IPS-18c (cell line): ENCODE data around the gene MAPK12.
"Not testable (repeated sequence)": the region's sequence is repeated elsewhere in the genome, so short reads cannot be mapped to it uniquely, and the experiment has no call there.

Experiments used
- H3K4me3 ChIP-seq: 2 replicates; pipeline ENCODE4 v1.7.0; 2013; ENCODE audit warnings: low read depth, mild to moderate bottlenecking, low read length, moderate library complexity; ENCODE audit not compliant: insufficient read depth
- H3K9me3 ChIP-seq: one replicate; pipeline ENCODE4 v1.6.1; 2013; ENCODE audit warnings: mild to moderate bottlenecking, low read length, moderate library complexity; ENCODE audit not compliant: control insufficient read depth, insufficient read depth

The MAPK12 gene

GRCh38 chr22:50274771-50275170 lies 13.3 kb upstream of the MAPK12 start:
- Histone ChIP-seq H3K9me3 (peaks cover 3% of the 10 kb centered on the region), H3K4me3 (no peak overlapping the region)

- no peak overlapping the region for H3K4me3 ChIP-seq
- peaks cover 3% of the 10 kb centered on the region for H3K9me3 ChIP-seq
Observed at GRCh38 chr22:50274311-50274710, 12.8 kb upstream of the MAPK12 start.

- H3K4me3 ChIP-seq, H3K9me3 ChIP-seq: not testable (repeated sequence)
Observed at GRCh38 chr22:50273781-50274180, 12.3 kb upstream of the MAPK12 start.

- not testable (repeated sequence) for H3K9me3 ChIP-seq, H3K4me3 ChIP-seq
Observed at GRCh38 chr22:50273352-50273751, 11.9 kb upstream of the MAPK12 start.

- peak overlapping the region; percentile 24 for H3K4me3 ChIP-seq
Observed at GRCh38 chr22:50272044-50272802, 10.7 kb upstream of the MAPK12 start.

GRCh38 chr22:50271519-50271970 lies 10.1 kb upstream of the MAPK12 start:
- Histone ChIP-seq H3K9me3 (peaks cover 3% of the 10 kb centered on the region), H3K4me3 (peak overlapping the region; percentile 43)

More at GRCh38 chr22:50272044-50272802, 10.7 kb upstream of the MAPK12 start:
- H3K9me3 ChIP-seq: peaks cover 3% of the 10 kb centered on the region

- Histone ChIP-seq H3K4me3 (peak overlapping the region; percentile 43), H3K9me3 (no peaks in the 10 kb centered on the region)
Observed at GRCh38 chr22:50270666-50271394, 9.3 kb upstream of the MAPK12 start.

- Histone ChIP-seq H3K4me3 (peak within 1 kb of the TSS; percentile 43), H3K9me3 (no peaks in the 10 kb centered on the region)
Observed at GRCh38 chr22:50269970-50270665, 8.6 kb upstream of the MAPK12 start, which contains the start of gene MAPK11. Gene MAPK11, minus strand, starts transcription at chr22:50270380. Its CDS starts 88 bp downstream, at chr22:50270292.

GRCh38 chr22:50269573-50269969 lies 8.1 kb upstream of the MAPK12 start:
- Histone ChIP-seq H3K9me3 (no peaks in the 10 kb centered on the region), H3K4me3 (peak overlapping the region; percentile 34; the same call in 1 of the 2 replicates)

- H3K4me3 ChIP-seq: no peak overlapping the region
- no peaks in the 10 kb centered on the region for H3K9me3 ChIP-seq
Observed at GRCh38 chr22:50268655-50269113, 7.2 kb upstream of the MAPK12 start.

- Histone ChIP-seq H3K4me3 (peak overlapping the region; percentile 28; the same call in 1 of the 2 replicates), H3K9me3 (no peaks in the 10 kb centered on the region)
Observed at GRCh38 chr22:50267591-50268390, 6.3 kb upstream of the MAPK12 start.

- no peaks in the 10 kb centered on the region for H3K9me3 ChIP-seq
- H3K4me3 ChIP-seq: peak overlapping the region; percentile 28; the same call in 1 of the 2 replicates
Observed at GRCh38 chr22:50266994-50267393, 5.5 kb upstream of the MAPK12 start.

GRCh38 chr22:50264946-50265669 lies 3.6 kb upstream of the MAPK12 start:
- H3K4me3 ChIP-seq: no peak overlapping the region
- H3K9me3 ChIP-seq: no peaks in the 10 kb centered on the region

GRCh38 chr22:50264104-50264745 lies 2.7 kb upstream of the MAPK12 start:
- Histone ChIP-seq H3K4me3 (no peak overlapping the region), H3K9me3 (no peaks in the 10 kb centered on the region)

GRCh38 chr22:50262973-50263617 lies 1.6 kb upstream of the MAPK12 start:
- Histone ChIP-seq H3K4me3 (no peak overlapping the region), H3K9me3 (no peaks in the 10 kb centered on the region)
